HG03066 (cell line): Measurements from ENCODE around the gene KRT72.

Experiments
- ATAC-seq: cut with Tn5 transposase; IDR thresholded peaks from one replicate; pipeline ENCODE4 v1.9.1; 2021; ENCODE audit warnings: low read depth; ENCODE audit not compliant: unreplicated experiment

KRT72 gene

GRCh38 chr12:52581481-52581880 is 19.8 kb downstream of the KRT72 start:
- no peak for ATAC-seq

GRCh38 chr12:52581066-52581465 is 20.2 kb downstream of the KRT72 start:
- no peak for ATAC-seq

DNA sequence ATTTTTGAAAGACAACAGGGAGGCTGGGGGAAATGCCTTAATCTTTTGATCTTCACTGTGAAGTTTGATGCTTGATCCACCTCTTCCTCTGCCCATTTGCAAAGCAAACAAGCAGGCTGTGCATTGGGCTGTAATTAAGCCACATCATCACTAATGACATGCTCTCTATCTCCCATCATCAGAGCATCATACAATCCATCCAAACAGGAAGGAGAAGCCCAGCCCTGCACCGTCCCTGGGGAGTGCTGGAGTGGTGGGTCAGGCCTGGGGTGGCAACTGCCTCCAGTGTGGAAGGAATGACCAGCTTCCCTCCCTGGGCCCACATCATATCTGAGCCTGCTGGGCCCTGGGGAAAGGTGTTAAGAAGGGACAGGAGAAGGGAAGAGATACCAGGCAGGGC is 20.8 kb downstream of the KRT72 start:
- ATAC-seq, result no peak

DNA sequence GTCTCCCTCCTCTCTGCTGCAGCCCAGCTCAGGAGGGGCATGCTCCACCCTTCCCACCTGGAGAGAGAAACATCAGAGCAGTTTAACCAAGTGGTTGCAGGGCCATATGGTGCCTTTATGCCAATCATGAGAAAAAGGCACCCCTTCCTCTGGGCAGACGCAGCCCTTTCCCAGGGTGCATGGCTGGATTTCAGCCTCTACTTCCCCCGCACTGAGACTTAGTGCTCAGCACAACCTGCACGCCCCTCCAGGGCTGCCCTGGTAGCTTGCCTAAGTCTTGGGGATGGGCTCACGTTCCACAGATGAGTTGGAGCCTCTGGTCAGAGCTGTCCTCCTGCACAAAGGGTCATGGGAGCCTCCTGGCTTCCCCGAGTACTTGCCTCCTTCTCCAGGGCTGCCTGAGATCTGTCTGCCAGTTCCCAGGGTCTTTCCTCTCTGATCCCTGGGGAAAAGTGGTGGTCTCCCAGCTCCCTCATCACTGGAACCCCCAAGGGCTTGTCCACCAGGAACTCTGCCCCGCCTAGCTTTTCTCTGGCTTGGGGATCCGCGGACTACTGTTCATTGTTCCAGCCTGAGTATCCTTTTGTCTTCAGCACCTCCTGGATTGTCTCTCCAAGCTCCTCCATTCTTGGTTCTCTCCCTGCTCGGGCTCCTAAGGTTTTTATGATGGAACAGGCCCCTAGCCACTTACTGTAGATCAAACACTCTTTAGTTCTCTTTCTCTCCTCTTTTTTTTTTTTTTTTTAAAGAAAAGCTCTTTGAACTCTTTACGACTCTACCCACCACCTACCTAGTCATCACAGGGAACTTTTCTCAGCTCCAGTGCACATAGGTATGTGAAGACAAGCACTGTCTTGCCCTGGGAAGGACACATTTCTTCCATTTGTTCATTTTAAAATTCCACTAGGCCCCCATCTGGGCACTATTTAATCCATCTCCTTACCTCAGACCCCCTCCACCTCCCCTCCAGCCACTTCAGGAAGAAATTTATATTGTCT is 21.5 kb downstream of the KRT72 start:
- no peak for ATAC-seq

- ATAC-seq, result no peak
These were observed 22.8 kb downstream of the KRT72 start for GRCh38 chr12:52578469-52578868.

- ATAC-seq, result no peak
These were observed 23.9 kb downstream of the KRT72 start for GRCh38 chr12:52577316-52577715.

- ATAC-seq, result no peak
These were observed 25.3 kb downstream of the KRT72 start for GRCh38 chr12:52575948-52576347.

DNA sequence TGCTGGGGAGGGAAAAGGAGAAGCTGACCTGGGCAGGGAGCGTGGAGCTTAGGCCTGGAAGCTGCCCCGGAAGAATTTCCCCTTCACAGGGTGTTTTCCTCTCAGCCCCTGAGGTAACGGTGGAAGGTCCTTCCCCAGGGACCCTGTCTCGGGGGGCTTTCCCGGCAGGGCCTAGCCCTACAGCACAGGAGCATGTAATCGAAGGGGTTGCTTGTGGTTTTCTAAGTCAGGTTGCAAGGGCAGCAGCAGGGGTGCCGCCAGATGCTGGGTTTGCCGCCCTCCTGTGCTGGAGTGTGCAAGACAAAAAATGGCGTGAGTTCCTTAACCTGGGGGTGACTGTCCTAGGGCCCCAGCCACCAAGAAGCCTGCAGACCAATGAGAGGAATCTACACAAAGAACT is 26.0 kb downstream of the KRT72 start:
- ATAC-seq, result no peak

- no peak for ATAC-seq
These were observed 27.5 kb downstream of the KRT72 start, which contains the start of gene KRT74 for GRCh38 chr12:52573743-52574142. TSS of gene KRT74 (minus strand) at chr12:52573843. CDS start at chr12:52573777, 66 bp downstream.

DNA sequence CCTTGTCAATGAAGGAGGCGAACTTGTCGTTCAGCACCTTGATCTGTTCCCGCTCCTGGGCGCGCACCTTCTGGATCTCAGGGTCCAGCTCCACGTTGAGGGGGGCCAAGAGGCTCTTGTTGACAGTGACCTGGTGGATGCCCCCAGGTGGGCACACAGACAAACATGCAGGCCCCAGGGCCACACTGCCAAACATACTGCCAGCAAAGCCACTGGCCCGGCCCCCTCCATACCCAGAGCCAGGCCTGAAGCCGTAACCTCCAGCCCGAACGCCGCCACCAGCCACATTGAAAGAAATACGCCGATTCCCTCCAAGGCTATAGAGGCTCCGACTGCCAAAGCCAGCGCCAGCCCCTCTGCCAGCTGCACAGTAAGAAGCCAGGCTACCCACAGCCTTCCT is 28.0 kb downstream of the KRT72 start:
- ATAC-seq, result no peak

DNA sequence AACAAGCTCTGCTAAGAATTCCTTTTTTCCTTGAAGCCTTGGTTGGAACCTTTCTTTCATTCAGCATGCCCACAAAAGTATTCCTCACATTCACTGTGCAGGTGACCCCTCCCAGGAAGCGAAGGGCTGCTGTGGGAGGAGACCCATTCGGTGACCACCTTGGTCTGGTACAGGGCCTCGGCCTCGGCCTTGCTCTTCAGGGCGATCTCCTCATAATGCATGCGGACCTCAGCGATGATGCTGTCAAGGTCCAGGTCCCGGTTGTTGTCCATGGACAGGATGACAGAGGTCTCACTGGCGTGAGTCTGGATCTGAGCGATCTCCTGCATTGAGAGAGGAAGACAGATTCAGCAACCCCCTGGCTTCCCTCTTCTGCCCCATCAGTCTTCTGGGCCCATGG is 30.8 kb downstream of the KRT72 start:
- no peak for ATAC-seq

DNA sequence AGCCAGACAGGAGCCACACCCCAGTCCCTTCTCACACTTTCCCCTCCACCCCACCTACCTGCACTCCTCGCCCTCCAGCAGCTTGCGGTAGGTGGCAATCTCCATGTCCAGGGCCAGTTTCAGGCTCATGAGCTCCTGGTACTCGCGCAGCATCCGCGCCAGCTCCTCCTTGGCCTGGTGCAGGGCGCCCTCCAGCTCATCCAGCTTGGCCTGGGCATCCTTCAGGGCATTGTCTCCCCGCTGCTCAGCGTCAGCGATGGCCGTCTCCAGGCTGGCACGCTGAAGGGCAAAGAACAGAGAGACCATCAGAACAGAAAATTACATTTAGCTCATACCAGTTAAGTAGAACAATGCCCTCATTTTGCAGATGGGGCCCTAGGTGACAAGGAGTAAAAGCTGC is 33.2 kb downstream of the KRT72 start:
- no peak for ATAC-seq

GRCh38 chr12:52566847-52567291 is 34.4 kb downstream of the KRT72 start:
- ATAC-seq, result no peak

GRCh38 chr12:52564582-52564981 is 36.7 kb downstream of the KRT72 start:
- no peak for ATAC-seq

DNA sequence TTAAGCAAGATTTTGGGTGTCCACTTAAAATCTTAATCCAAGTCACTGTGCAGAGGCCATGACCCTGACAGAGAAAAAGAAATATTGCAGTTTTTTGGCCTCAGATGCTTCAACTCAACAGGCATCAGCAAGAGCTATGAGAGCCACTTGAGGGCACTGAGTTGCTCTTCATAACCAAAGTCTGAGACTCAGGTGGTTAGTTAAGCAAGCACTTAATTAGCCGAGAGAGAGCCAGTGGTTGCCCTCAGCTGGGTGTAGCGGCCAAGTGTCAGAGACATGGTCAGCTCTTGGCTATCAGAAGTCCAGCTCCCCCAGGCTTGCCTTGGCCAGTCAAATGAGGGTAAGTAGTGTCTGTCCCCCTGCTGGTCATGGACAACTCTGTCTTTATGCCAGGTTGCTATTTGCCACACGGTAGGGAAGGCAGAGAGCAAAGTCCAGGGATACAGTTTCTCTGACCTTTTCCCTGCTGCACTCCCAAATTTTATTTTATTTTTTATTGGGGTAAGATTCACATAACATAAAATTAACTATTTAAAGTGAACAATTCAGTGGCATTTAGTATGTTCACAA is 39.3 kb downstream of the KRT72 start:
- ATAC-seq, result no peak

DNA sequence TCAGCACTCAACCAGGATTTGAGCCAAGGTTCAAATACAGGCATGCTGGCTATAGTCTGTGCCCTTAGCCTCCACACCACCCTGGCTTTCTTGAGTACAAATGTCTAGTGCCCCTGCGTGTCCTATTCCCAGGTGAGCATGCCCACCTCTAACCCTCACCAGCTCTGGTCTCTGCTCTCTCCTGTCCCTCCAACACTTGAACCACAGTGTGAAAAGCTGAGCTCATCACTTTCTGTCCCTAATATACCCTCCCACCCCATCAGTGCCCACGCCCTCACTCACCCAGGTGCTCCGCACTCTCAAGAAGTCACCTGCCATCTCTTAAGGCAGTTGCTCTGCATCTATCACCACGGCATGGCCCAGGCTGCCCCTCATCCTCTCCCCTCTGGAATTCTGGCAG is 41.3 kb downstream of the KRT72 start:
- ATAC-seq, result no peak

DNA sequence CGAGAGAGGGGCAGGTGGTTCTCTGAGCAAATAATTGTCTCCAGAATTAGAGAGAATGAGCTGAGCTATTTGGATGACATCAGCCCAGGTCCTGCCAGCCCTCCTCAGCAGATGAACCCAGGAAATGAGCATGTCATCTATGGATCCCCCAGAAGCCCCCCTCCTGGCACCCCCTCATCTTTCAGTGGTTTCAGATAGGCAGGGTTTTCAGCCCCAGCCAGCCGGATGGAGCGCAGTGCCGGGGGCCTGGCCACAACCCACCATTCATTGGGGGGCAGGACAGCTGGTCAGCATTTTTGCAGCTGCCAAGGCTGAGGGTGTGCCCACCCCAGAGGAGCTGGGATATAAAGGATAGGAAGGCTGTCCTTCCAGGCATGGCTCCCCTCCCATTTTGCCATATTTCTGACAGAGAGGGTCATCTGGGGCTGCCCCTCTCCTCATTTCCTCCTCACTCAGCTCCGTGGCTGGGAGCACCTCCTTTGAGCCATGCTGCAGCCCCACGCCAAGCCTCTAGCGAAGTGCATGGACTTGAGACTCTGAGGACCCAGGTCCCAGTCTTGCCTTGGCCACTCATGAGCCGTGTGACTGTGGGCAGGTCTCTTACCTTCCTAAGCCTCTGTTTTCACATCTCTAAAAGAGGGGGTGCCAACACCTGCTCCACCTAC is 42.4 kb downstream of the KRT72 start:
- no peak for ATAC-seq

DNA sequence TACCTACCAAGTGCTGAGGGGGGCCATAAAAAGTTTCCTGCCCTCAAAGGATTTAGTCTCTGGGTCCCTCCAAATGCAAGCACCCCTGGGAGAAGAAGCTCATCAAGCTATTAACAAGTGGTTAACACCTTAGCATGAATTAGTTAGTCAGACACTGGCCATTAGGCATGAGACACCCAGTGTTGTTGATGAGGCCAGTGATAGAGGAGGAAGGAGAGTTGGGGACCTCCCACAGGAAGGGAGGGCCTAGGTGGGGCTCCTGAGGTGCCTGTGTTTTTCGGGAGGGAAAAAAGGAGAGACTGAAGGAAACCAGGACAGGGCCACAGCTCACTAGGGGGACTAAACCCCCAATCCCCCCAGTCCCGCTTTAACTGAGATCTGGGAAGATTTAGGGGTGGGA is 43.8 kb downstream of the KRT72 start:
- ATAC-seq, result no peak

- no peak for ATAC-seq
These were observed 45.7 kb downstream of the KRT72 start for GRCh38 chr12:52555577-52555976.

- ATAC-seq, result no peak
These were observed 48.5 kb downstream of the KRT72 start, which contains the start of gene KRT71 for GRCh38 chr12:52552681-52553195. TSS of gene KRT71 (minus strand) at chr12:52553145. CDS start at chr12:52553077, 68 bp downstream.

DNA sequence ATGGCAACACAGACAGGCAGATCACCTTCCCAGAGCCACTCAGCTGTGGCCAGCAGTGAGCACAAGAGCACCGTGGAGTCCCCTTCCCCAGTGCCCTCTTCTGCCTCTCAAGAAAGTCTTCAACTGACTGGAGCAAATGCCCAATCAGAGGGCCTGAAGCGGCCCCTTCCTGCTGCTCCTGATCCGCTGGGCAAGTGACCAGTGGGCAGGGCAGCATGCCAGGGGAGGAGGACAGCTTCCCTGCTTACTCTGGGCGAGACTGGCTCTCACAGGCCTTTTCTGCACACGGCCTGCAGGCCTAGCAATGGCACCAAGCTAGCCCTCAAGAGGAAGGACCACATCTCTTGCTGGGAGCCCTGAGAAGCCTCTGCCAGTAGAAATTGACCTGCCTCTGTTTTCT is 49.2 kb downstream of the KRT72 start:
- no peak for ATAC-seq
